ENCODE data around the gene SCYL1. TPM values are rescaled to one million over a fixed set of nuclear protein-coding genes. Genes with fewer than 3 reads are reported as not detected.

The SCYL1 gene
- total RNA-seq, 1 experiment from 2014 or later, result 106 TPM

DNA sequence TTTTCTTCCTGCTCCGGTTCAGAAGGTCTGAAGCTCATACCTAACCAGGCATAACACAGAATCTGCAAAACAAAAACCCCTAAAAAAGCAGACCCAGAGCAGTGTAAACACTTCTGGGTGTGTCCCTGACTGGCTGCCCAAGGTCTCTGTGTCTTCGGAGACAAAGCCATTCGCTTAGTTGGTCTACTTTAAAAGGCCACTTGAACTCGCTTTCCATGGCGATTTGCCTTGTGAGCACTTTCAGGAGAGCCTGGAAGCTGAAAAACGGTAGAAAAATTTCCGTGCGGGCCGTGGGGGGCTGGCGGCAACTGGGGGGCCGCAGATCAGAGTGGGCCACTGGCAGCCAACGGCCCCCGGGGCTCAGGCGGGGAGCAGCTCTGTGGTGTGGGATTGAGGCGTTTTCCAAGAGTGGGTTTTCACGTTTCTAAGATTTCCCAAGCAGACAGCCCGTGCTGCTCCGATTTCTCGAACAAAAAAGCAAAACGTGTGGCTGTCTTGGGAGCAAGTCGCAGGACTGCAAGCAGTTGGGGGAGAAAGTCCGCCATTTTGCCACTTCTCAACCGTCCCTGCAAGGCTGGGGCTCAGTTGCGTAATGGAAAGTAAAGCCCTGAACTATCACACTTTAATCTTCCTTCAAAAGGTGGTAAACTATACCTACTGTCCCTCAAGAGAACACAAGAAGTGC lies 26.7 kb upstream of the SCYL1 start:
- Histone ChIP-seq H3K27me3 (ENCODE audit: insufficient read depth, low read depth) (no peaks in the 10 kb centered on the region), H3K9me3 (ENCODE audit: insufficient read depth, low read depth) (no peaks in the 10 kb centered on the region), H2AFZ (peak overlapping the region; percentile 79), H3K4me2 (peak overlapping the region; percentile 99), H3K36me3 (ENCODE audit: low read depth) (peaks cover 33% of the 10 kb centered on the region), H3K4me3 (peak overlapping the region; percentile 99), H3K27ac (peak overlapping the region; percentile 97), H3F3A (ENCODE audit: insufficient read depth, low read depth) (peaks cover 75% of the 10 kb centered on the region), H3K4me1 (replicated peaks; ENCODE audit: insufficient read depth) (peaks cover 33% of the 10 kb centered on the region), H3K79me2 (ENCODE audit: low read depth) (peaks cover 61% of the 10 kb centered on the region), H4K20me1 (ENCODE audit: insufficient read depth) (peaks cover 39% of the 10 kb centered on the region), H3K9me2 (ENCODE audit: insufficient read depth) (no peaks in the 10 kb centered on the region)
- DNase-seq, result peak in 1 of 2 experiments; percentile 65
- ChIA-PET POLR2A (ENCODE audit: unreplicated experiment) (interaction anchor here (0.6 to 2.8 kb wide), 21 partner anchors 9 to 1142 kb away, joined by 3 to 41 read pairs (median 8); partner anchors contain the start of gene NEAT1), CTCF (interaction anchor here (1.1 kb wide), 2 partner anchors 21 to 223 kb away, joined by 3 read pairs; no protein-coding TSS in a partner anchor)
- intact Hi-C loops (cut with micrococcal nuclease; ENCODE audit: unreplicated experiment), result loop anchor here (2.0 to 10.0 kb wide), 3 partner anchors 41 to 287 kb away; partner anchors contain the start of genes AP5B1 and OVOL1
- BruUV-seq (replicated peaks), result TSS peak; percentile 37
- TF ChIP-seq, protein P1, sequence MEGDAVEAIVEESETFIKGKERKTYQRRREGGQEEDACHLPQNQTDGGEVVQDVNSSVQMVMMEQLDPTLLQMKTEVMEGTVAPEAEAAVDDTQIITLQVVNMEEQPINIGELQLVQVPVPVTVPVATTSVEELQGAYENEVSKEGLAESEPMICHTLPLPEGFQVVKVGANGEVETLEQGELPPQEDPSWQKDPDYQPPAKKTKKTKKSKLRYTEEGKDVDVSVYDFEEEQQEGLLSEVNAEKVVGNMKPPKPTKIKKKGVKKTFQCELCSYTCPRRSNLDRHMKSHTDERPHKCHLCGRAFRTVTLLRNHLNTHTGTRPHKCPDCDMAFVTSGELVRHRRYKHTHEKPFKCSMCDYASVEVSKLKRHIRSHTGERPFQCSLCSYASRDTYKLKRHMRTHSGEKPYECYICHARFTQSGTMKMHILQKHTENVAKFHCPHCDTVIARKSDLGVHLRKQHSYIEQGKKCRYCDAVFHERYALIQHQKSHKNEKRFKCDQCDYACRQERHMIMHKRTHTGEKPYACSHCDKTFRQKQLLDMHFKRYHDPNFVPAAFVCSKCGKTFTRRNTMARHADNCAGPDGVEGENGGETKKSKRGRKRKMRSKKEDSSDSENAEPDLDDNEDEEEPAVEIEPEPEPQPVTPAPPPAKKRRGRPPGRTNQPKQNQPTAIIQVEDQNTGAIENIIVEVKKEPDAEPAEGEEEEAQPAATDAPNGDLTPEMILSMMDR (conservative IDR thresholded peaks at IDR 0.05), result 0 out of 2 replicates have a peak, but pooled peaks have one; percentile 7
- TF ChIP-seq EZH2 (IDR thresholded peaks at IDR 0.05; ENCODE audit: low read depth), result no peak

GRCh38 chr11:65498727-65498976 lies 26.2 kb upstream of the SCYL1 start:
- H3K27me3 ChIP-seq (ENCODE audit: insufficient read depth, low read depth), result no peaks in the 10 kb centered on the region
- no peak for DNase-seq
- H3K79me2 ChIP-seq (ENCODE audit: low read depth), result peaks cover 66% of the 10 kb centered on the region
- peak overlapping the region; percentile 97 for H3K27ac ChIP-seq
- H3K4me2 ChIP-seq, result peak overlapping the region; percentile 99
- peaks cover 37% of the 10 kb centered on the region for H3K36me3 ChIP-seq (ENCODE audit: low read depth)
- no TSS peak for BruUV-seq (replicated peaks)
- ChIA-PET POLR2A (ENCODE audit: unreplicated experiment) (interaction anchor here (0.6 to 2.8 kb wide), 24 partner anchors 9 to 1098 kb away, joined by 3 to 41 read pairs (median 7); partner anchors contain the start of genes NEAT1 and PCNX3), CTCF (interaction anchor here (0.5 to 1.4 kb wide), 4 partner anchors 10 to 223 kb away, joined by 3 to 5 read pairs (median 4); no protein-coding TSS in a partner anchor)
- H3K4me1 ChIP-seq (replicated peaks; ENCODE audit: insufficient read depth), result peaks cover 33% of the 10 kb centered on the region
- peak overlapping the region; percentile 79 for H2AFZ ChIP-seq
- H3K9me2 ChIP-seq (ENCODE audit: insufficient read depth), result no peaks in the 10 kb centered on the region
- peak overlapping the region; percentile 99 for H3K4me3 ChIP-seq
- TF ChIP-seq, protein P1 (conservative IDR thresholded peaks at IDR 0.05), result no peak
- no peak for TF ChIP-seq EZH2 (IDR thresholded peaks at IDR 0.05; ENCODE audit: low read depth)
- intact Hi-C loops (cut with micrococcal nuclease; ENCODE audit: unreplicated experiment), result loop anchor here (2.0 to 10.0 kb wide), 3 partner anchors 41 to 286 kb away; partner anchors contain the start of genes AP5B1 and OVOL1
- peaks cover 75% of the 10 kb centered on the region for H3F3A ChIP-seq (ENCODE audit: insufficient read depth, low read depth)
- peaks cover 43% of the 10 kb centered on the region for H4K20me1 ChIP-seq (ENCODE audit: insufficient read depth)
- no peaks in the 10 kb centered on the region for H3K9me3 ChIP-seq (ENCODE audit: insufficient read depth, low read depth)

DNA sequence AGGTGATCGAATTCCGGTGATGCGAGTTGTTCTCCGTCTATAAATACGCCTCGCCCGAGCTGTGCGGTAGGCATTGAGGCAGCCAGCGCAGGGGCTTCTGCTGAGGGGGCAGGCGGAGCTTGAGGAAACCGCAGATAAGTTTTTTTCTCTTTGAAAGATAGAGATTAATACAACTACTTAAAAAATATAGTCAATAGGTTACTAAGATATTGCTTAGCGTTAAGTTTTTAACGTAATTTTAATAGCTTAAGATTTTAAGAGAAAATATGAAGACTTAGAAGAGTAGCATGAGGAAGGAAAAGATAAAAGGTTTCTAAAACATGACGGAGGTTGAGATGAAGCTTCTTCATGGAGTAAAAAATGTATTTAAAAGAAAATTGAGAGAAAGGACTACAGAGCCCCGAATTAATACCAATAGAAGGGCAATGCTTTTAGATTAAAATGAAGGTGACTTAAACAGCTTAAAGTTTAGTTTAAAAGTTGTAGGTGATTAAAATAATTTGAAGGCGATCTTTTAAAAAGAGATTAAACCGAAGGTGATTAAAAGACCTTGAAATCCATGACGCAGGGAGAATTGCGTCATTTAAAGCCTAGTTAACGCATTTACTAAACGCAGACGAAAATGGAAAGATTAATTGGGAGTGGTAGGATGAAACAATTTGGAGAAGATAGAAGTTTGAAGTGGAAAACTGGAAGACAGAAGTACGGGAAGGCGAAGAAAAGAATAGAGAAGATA lies 25.7 kb upstream of the SCYL1 start, which contains the start of gene MALAT1:
Gene MALAT1 (plus strand): TSS at position 69 of the 736 bp plus-strand sequence.
- Histone ChIP-seq H3K4me3 (peak within 1 kb of the TSS; percentile 99), H3K27me3 (ENCODE audit: insufficient read depth, low read depth) (no peaks in the 10 kb centered on the region), H3F3A (ENCODE audit: insufficient read depth, low read depth) (peaks cover 75% of the 10 kb centered on the region), H3K9me3 (ENCODE audit: insufficient read depth, low read depth) (no peaks in the 10 kb centered on the region), H3K27ac (peak within 1 kb of the TSS; percentile 97), H3K4me1 (replicated peaks; ENCODE audit: insufficient read depth) (peaks cover 34% of the 10 kb centered on the region), H3K79me2 (ENCODE audit: low read depth) (peaks cover 71% of the 10 kb centered on the region), H4K20me1 (ENCODE audit: insufficient read depth) (peaks cover 48% of the 10 kb centered on the region), H3K4me2 (peak within 1 kb of the TSS; percentile 99), H3K36me3 (ENCODE audit: low read depth) (peaks cover 42% of the 10 kb centered on the region), H3K9me2 (ENCODE audit: insufficient read depth) (no peaks in the 10 kb centered on the region), H2AFZ (peak within 1 kb of the TSS; percentile 79)
- TF ChIP-seq EZH2 (IDR thresholded peaks at IDR 0.05; ENCODE audit: low read depth), result no peak
- TF ChIP-seq, protein P1 (conservative IDR thresholded peaks at IDR 0.05), result 0 out of 2 replicates have a peak, but pooled peaks have one; percentile 15
- intact Hi-C loops (cut with micrococcal nuclease; ENCODE audit: unreplicated experiment), result loop anchor here (2.0 to 10.0 kb wide), 3 partner anchors 42 to 286 kb away; partner anchors contain the start of genes AP5B1 and OVOL1
- peak; percentile 79 to 91 for DNase-seq
- ChIA-PET POLR2A (ENCODE audit: unreplicated experiment) (interaction anchor here (0.6 to 2.8 kb wide), 32 partner anchors 9 to 1314 kb away, joined by 3 to 41 read pairs (median 6); partner anchors contain the start of genes NEAT1 and PCNX3), CTCF (interaction anchor here (0.5 to 1.4 kb wide), 7 partner anchors 9 to 1528 kb away, joined by 3 to 13 read pairs (median 3); no protein-coding TSS in a partner anchor)
- BruUV-seq (replicated peaks), result TSS peak; percentile 56
